Amygdala (tissue), 56 donors: ENCODE measurements around the gene PTK6.
"Not testable (repeated sequence)": the region's sequence is repeated elsewhere in the genome, so short reads cannot be mapped to it uniquely, and the experiment has no call there.

Experiments
- DNase-seq, 56 donors: peaks; one replicate each; lab custom pipeline; 2025; lab: John Stamatoyannopoulos, UW

The PTK6 gene

DNA sequence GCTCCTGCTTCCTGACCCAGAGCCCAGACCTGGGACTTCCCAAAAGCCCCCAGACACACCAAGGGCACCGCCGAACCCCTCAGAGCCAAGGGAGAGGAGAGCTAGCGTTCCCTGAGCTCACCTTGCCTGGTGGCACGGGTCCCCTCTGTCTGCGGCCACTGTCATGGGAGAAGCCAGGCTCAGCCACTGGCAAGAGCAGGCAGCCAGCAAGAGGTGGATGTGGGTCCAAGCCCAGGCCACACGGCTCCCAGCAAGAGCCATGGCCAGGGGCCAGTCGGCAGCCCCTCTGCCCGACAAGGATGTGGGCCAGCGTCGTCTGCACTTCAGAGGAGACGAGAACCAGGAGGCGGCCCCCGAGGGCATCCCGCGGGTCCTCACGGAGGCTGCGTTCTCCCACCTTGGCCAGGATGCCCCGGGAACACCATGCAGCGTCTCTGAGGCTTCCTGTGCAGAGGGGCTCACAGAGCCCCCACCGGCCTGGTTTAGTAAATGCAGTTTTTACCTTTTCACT, 18.8 kb downstream of the PTK6 start:
- DNase-seq, result no peak

DNA sequence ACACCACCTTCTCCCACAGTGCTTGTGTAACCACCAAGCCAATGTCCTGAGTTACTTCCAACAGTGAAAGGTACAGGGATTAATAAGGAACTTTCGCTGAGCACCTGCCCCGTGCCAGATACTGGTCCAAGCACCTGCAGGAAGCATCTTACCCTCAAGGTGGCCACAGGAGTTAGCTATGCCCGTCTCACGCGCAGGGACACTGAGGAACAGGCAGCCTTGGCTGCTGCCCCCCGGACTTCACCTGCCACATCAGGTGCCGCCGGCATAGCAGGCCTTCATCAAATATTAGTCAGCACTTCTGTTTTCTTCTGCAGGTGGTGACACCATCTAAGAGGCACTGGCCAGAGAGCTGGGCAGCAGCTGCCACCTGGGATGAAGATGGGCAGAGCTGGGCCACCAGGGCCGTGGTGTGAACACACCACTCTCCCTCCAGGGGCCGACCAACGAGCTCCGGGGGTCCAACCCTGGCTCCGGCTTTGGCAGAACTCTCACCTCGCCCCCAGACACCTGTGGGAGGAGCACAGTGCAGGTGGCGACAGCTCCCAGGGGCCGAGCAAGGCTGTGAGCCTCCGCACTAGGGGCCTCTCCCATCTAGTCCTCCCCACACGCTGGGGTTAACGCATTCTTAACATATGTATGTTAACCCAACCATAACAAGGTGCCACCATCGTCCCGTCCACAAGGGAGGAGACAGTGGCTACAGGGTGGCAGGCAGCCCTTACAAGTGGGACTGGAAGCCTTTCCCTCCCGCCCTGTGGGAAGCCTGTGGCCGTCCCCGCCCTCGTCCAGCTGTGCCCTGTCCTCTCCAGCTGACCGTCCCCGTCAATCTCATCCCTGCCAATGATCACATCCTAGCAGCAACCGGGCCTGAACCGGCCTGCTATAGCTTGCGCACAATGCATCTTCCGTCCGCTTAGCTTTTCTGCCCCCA, 19.5 kb downstream of the PTK6 start:
- DNase-seq, result peak in 1 of 56 donors; percentile 29

DNA sequence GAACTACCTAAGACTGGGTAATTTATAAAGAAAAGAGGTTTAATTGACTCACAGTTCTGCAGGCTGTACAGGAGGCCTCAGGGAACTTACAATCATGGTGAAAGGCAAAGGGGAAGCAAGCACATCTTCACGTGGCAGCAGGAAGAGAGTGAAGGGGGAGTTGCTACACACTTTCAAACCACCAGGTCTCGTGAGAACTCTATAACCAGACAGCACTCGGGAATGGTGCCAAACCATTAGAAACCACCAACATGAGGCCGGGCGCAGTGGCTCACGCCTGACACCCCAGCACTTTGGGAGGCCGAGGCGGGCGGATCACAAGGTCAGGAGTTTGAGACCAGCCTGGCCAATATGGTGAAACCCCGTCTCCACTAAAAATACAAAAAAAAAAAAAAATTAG, 22.7 kb downstream of the PTK6 start:
- not testable (repeated sequence) for DNase-seq

DNA sequence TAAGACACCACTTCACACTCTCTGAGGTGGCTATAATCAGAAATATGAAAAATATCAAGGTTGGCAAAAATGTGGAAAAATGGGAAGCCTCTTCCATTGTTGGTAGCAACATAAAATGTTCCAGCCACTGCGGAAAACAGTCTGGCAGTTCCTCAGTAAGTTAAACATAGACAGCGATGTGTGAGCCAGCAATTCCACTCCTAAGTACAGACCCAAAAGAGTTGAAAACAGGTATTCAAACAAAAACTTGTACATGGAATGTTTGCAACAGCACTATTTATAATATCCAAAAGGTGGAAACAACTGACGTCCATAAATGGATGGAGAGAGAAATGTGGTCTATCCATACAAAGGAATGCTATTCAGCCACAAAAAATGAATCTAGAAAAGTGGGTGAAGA, 24.0 kb downstream of the PTK6 start:
- no peak for DNase-seq

DNA sequence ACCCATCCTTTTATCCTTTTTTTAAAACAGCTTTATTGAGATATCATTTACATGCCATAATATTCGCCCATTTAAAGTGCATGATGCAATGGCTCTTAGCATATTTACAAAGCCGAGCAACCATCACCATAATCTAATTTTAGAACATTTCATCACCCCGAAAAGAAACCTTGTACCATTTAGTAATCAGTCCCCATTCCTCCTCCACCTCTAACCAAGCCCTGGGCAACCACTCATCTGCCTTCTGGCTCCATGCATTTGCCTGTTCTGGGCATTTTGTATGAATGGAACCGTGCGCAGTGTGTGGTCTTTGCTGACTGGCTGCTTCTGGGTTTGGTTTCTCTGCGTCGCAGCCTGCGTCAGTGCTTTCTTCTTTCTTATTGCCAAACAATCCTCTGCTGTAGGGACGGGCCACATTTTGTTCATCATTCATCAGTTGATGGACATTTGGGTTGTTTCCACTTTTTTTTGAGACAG, 28.1 kb downstream of the PTK6 start:
- no peak for DNase-seq

DNA sequence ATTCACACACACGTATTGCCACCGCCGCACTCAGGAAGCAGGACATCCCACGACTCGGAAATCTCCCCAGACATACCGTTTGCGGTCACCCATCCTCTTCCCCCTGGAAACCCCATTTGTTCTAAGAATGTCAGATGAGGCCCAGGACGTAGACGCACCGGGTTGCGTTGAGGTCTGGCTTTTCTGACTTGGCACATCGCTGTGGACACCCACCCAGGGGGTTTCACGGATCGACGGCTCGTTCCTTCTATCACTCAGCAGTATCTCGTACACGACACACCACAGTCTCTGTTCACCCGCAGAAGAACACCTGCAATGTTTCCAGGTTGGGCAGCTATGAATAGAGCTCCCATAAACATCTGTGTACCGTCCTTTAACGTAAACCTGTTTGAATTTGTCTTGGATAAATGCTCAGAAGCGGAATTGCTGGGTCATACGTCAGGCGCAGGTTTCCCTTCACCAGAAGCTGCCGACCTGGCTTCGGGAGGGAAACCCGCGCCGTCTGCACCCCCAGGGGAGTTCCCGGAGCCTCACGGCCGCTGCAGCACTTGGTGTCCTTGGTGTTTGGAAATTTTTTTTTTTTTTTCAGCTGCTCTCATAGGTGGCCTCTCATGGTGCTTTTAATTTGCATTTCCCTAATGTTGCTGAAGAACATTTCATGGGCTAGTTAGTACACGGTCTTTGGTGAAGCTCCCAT, 29.0 kb downstream of the PTK6 start:
- DNase-seq, result no peak

DNA sequence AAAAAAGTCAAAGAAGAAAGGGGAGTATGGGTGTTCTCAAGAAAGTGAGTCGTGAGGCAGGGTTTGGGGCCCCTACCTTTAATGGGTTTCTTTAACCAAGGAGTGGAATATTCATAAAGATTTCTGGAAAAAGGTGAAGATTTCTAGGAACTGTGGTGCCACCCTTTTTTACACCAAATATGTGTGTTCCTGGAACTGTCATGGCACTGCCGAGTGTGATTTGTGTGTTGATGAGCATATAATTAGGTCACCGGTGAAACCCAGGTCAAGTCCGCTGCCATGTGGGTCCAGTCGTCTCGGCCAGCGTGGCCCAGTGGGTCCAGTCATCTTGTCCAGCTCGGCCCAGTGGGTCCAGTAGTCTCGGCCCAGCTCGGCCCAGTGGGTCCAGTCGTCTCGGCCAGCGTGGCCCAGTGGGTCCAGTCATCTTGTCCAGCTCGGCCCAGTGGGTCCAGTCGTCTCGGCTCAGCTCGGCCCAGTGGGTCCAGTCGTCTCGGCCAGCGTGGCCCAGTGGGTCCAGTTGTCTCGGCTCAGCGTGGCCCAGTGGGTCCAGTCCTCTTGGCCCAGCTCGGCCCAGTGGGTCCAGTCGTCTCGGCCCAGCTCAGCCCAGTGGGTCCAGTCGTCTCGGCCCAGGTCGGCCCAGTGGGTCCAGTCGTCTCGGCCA, 30.0 kb downstream of the PTK6 start:
- no peak for DNase-seq

DNA sequence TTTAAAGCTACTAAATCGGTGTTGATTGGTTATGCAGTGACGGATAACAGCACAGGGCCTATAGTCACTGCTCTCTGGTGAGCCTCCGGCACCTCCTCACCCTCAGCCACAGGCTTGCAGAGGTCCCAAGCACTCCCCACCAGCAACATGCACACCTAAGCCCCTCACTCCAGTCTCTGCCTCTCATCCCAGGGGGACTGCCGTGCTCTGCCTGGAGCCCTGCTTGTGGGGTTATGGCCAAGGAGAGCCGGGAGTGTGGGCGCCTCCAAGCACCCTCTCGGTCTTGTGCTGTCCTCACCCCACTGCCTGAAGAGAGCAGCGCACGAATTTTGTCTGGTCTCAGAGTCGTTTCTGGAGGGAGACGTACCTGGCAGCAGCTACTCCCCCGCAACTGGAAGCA, 31.5 kb downstream of the PTK6 start:
- no peak for DNase-seq

DNA sequence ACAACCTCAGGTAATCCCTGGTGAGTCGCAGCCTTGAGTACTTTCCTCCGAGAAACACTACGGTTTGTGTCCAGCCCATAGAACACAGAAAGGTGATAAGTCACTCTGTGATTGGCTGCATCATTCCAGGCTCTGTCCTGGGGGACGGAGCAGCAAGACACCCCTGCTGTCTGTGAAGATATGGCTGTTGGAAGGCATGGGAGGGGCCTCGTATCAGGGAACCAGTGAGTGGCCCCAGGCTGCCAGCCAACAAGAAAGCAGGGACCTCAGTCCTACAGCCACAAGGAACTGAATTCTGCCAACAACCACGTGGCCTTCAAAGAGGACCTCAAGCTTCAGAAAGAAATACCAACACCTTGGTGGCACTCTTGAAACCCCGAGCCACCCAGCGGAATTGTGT, 31.9 kb downstream of the PTK6 start:
- no peak for DNase-seq

DNA sequence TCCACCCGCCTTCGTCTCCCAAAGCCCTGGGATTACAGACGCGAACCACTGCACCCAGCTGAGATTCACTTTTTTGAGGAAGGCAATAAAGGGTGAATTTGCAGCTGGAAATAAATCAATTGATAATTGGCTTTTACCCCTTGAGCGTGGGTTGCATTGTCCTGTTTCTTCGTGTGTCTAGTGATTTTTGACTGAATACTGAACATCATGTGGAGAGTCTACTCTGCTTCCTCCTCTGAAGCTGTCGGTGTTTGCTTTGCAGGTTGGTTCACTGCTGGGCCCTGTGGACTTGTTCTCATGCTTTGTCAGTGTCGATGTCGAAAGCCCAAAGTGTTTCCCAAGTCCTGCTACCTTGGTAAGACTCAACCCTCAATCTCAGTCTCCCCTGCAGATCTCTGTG, 32.5 kb downstream of the PTK6 start:
- DNase-seq, result no peak

DNA sequence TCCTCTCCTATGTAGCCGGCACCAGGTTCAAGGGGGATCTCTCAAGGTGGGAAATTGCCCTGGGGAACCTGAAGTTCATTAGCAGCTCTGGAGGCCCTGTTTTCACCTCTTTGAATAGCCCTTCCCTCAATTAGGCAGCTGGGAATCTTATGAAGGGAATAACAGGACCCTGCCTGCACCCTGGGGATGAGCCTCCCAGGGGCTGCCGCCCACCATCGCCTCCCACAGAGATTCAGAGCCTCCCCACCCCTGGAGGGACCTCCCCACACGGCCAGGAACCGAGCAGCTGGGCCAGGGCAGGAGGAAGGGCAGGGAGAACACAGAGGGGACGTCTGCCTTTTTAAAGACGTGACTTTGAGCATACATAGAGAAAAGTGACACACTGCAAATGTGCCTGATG, 33.7 kb downstream of the PTK6 start:
- no peak for DNase-seq

DNA sequence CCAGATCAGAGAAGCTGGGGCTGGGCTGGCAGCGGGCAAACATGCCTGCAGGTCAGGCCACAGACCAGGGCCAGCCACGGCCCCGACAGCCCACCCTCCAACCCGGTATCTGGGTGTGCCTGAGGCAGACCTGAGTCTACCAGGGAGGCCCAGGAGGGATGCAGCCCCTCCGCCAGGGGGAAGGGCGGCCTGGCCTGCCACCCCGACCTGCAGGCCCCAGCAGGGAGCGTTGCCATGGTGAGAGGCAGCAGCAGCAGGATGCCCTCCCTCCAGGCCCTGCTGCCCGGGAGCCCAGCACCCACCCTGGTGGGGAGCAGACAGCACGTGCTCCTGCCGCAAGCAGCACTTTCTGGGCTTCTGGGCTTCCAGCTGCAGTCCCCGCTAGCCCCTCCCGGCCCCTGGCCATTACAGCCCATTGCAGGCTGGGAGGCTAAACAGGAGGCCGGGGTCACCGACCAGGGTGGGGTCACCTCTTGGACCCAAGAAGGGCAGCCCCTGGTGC, 34.5 kb downstream of the PTK6 start:
- DNase-seq, result peak in 1 of 56 donors; percentile 27

DNA sequence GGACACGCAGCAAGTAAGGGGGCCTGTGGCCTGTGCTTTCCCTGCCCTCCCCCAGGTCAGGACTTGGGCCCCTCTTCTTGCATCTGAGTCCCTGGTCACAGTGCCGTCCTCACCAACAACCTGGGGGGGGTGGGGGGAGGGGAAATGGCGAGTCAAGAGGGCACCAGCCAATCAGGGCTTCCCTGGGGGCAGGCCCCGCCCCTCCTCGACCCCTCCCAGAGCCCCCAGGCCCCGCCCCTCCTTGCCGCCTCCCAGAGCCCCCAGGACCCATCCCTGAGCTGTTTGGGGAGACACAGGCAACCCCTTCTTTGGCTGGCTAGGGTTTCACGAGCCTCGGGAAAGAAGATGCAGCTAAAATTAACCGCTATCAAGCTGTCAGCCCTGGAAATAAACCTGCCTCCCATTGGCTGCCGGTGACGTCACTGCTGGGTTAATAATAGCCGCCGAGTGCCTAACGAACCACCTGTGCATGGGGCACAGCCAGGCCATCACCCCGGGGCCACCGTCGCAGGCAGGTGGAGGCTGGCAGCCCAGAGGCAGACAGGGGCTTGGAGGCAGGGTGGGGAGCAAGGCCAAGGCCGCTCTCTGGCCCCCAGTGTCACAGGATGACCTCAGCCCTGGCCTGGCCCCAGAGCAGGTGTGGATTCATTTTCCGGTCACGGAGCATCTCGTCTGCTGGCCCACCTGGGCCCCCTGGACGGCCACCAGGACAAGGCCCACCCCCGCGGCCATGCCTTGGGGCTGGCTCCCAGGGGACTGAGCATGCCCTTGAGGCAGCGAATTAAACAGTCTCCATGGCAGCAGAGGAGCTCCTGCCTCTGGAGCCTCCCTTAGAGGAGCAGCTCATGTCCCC, 35.1 kb downstream of the PTK6 start:
- peak in 36 of 56 donors; percentile 5 to 81 (median 52) for DNase-seq

DNA sequence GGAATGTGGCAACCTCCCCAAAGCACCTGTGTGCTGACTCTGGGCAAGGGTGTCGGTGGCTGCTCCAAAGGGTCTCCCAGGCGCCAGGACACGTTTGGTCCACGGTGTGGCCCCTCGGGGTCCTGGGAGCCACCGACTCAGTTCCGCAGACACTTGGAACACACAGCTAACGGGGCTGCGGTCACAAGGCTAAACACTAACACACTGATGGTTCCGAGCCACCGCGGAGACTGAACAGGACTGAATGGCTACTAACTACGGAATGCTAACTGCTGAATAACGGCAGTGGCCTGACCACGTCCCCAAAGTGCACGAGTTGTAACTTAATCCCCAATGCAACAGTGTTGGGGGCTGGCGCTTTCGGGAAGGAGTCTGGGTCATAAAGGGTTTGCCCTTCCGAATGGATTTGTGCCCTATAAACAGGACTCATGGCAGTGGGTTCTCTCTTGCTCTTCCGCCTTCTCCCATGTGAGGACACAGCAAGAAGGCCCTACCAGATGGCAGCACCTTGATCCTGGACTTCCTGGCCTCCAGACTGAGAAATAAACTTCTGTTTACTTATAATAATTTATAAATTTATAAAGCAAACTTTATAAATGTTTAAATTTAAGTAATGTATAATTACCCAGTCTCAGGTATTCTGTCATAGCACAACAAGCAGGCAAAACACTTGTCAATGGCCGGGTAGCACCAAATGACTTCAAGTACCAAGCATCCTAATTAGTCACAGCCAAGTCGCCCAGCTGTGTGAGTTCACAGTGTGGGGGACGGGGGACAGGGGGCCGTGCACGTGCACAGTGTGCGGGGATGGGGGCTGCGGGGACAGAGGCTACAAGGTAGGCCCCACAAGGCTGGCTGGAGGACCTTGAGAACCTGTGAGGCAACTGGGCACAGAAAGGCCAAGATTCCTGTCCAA, 36.0 kb downstream of the PTK6 start:
- no peak for DNase-seq

DNA sequence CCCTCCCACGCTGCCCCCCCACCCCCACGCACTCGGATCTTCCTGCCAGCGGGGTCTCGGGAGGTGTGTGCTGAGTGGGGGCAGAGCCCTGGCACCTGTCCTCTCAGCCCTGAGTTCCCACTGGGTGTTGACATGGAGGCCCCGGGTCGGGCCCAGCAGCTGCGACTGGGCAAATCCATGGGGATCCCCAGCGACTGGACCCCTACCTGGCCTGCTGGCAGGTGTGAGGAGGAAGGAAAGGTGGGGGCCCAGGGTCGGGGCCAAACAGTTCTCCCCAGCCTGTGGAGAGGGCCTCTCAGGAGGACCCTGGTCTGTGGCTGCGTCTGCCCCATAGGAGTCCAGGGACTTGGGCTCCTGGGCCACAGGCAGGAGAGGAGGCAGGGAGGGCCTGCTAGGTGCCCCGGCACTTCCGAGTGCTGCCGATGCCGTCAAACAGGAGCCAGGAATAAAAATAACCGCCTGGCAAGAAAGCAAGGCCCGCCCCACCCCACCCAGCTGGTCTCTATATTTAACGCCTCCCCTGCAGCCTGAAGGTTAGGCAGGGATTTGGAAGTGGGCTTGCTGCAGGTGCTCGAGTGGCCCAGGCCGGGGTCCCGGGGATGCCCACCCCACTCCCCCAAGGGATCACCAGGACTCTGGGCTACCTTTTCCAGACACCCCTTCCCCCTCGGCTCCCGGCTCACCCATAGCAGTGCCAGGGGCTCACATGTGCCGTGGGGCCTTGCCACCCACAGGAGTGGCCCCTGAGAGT, 36.9 kb downstream of the PTK6 start:
- no peak for DNase-seq

DNA sequence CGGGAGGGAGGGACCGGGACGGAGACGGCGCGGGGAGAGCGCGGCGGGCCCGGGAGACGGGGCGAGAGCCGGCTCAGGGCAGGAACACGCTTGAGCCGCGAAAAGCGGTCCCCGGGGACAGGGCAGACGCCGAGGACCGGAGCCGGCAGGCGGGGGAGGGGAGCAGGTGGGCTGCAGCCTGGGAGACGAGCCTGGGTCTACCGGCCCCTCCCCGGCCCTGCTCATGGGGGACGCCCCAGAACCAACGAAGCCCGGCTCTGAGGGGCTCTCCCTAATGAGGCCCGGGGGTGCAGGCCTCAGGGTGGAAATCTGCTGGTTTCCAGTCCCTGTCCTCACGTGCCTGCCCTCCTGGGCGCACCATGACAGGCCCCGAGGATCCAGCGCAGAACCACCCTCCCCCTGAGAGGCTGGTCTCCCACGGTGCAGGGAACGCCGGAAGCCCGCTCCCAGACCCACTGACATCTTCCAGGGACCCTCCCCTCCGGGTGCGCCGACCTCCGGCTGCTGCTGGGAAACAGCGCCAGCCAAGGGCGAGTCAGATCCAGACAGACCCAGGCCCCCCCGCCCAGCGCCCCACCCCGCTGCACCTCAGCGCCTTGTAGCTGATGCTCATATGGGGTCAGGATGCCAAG, 37.7 kb downstream of the PTK6 start:
- no peak for DNase-seq

DNA sequence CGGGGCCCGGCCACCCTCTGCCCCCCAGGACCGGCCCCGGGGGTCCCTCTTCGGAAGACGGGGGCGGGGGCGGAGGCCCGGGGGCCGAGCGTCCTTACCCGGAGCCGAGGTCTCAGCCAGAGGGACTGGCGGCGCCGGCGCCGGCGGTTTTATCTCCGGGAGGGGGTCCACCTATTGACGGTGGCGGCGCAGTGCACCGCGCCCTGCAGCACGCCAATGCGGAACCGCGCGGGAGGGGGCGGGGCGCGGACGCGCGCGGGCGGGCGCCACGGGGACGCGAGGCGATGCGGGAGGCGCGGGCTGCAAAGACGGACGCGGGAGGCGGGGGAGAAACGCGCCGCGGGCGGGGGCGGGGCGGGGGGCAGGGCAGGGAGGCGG, 38.2 kb downstream of the PTK6 start, which contains the start of gene EEF1A2:
Gene EEF1A2 (minus strand): TSS at position 124 of the 378 bp plus-strand sequence. CDS start 1,320 bp downstream, outside the sequence.
- peak in 27 of 56 donors; percentile 10 to 67 (median 43) for DNase-seq
